Aorta (tissue), 5 donors: ENCODE data around the gene GABARAPL2. TPM values are rescaled to one million over a fixed set of nuclear protein-coding genes. Genes with fewer than 3 reads are reported as not detected.
A peak's percentile ranks its signal among the peaks of the same experiment; 100 is the strongest.

ENCODE experiments used
- ATAC-seq: fragments of 200-7000 bp; cut with Tn5 transposase; one replicate; pipeline ENCODE4 v1.9.1; 2022; ENCODE audit warnings: moderate library complexity; ENCODE audit not compliant: low FRiP score
- DNase-seq, 2 donors: peaks; one replicate each; pipeline ENCODE4 v3.0.0-alpha.2; 2020
- H3K27ac ChIP-seq, 2 donors: one replicate each; pipeline ENCODE4 v1.5.1; 2013; ENCODE audit warnings: low read length in 2 of 2, mild to moderate bottlenecking in 2 of 2, moderate library complexity in 2 of 2, control low read depth in 1 of 2, inconsistent platforms in 1 of 2, low read depth in 1 of 2
- H3K27me3 ChIP-seq, 2 donors: one replicate each; pipeline ENCODE4 v1.6.1; 2013; ENCODE audit warnings: control low read depth in 1 of 2, low read length in 1 of 2, mild to moderate bottlenecking in 1 of 2, moderate library complexity in 1 of 2; ENCODE audit not compliant: insufficient read depth in 2 of 2, control insufficient read depth in 1 of 2
- H3K36me3 ChIP-seq, 2 donors: one replicate each; pipeline ENCODE4 v1.6.1; 2013; ENCODE audit warnings: control low read depth in 1 of 2, low read length in 1 of 2, mild to moderate bottlenecking in 1 of 2; ENCODE audit not compliant: insufficient read depth in 2 of 2, control insufficient read depth in 1 of 2
- H3K4me1 ChIP-seq, 2 donors: one replicate each; pipeline ENCODE4 v1.6.1; 2013; ENCODE audit warnings: low read length in 2 of 2, control low read depth in 1 of 2, mild to moderate bottlenecking in 1 of 2, moderate library complexity in 1 of 2; ENCODE audit not compliant: insufficient read depth in 2 of 2, control insufficient read depth in 1 of 2
- H3K4me3 ChIP-seq, 2 donors: one replicate each; pipeline ENCODE4 v1.5.1; 2013; ENCODE audit warnings: low read length in 2 of 2, control low read depth in 1 of 2, mild to moderate bottlenecking in 1 of 2
- H3K9me3 ChIP-seq: one replicate; pipeline ENCODE4 v1.6.1; 2013; ENCODE audit warnings: mild to moderate bottlenecking, low read length; ENCODE audit not compliant: control insufficient read depth
- WGBS, 2 donors: extraction: QIAGEN DNeasy Blood & Tissue Kit; methylation state at CpG; one replicate each; pipeline ENCODE4 v1.1.7; 2013; 5-methylcytosine and 5-hydroxymethylcytosine counted together
- intact Hi-C, 2 donors: fragments of 100-400 bp; cut with DNase I; formaldehyde crosslinking; loops; one replicate each; pipeline versions ENCODE4 v1.14.2 to v1.15.0; 2022
- polyA plus RNA-seq, 2 donors: library from polyadenylated mRNA; stranded (reverse); fragments of 200-250 nt; gene quantifications; one replicate each; pipeline ENCODE4 v1.2.3, GENCODE V29; 2013
- total RNA-seq, 2 donors: library from RNA; stranded (reverse); fragmentation: NEBNext Ultra II Directional; extraction: Animal tissue kit (Norgen Biotek cat#: 25700); gene quantifications; one replicate each; pipeline ENCODE4 v1.2.1, GENCODE V29; 2021
- donor health status: healthy with polysubstance abuse.
- donor health status: Bipolar disorder and iron deficiency.
- donor health status: DM: no; HTN: no; CAD: no.
- donor health status: DM: no; HTN: no; CAD: no.
- donor health status: DM: yes; HTN: yes; CAD: no.

Gene GABARAPL2
- total and polyA plus RNA-seq, 4 donors, result 106 to 237 (median 176) TPM

DNA sequence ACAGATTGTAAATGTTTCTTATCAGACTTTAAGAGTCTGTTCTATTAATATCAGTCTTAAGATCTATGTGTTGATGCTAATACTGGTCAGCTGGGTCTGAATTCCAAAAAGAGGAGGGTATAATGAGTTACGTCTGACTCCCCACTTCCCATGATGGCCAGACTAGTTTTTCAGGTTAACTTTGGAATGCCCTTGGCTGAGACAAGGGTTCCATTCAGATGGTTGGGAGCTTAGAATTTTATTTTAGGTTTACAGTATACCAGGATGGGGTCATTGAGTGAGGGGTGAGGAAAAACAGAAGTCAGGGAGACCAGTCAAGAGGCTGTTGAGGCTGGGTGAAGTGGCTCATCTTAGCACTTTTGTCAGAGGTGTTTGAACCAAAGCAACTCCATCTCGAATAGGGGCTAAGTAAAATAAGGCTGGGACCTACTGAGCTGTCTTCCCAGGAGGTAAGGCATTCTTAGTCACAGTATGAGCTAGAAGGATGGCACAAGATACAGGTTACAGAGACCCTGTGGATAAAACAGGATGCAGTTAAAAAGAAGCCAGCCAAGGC, 7.3 kb upstream of the GABARAPL2 start:
- intact Hi-C loops, result no loop called here
- ATAC-seq (no peak), DNase-seq (no peak)
- Histone ChIP-seq H3K4me3 (no peak overlapping the region), H3K27me3 (no peaks in the 10 kb centered on the region), H3K4me1 (no peaks in the 10 kb centered on the region), H3K9me3 (no peaks in the 10 kb centered on the region), H3K36me3 (no peaks in the 10 kb centered on the region), H3K27ac (no peak overlapping the region)
- 77 to 85% methylated on average over 2 of the region's 2 CpGs for WGBS, 2 donors

DNA sequence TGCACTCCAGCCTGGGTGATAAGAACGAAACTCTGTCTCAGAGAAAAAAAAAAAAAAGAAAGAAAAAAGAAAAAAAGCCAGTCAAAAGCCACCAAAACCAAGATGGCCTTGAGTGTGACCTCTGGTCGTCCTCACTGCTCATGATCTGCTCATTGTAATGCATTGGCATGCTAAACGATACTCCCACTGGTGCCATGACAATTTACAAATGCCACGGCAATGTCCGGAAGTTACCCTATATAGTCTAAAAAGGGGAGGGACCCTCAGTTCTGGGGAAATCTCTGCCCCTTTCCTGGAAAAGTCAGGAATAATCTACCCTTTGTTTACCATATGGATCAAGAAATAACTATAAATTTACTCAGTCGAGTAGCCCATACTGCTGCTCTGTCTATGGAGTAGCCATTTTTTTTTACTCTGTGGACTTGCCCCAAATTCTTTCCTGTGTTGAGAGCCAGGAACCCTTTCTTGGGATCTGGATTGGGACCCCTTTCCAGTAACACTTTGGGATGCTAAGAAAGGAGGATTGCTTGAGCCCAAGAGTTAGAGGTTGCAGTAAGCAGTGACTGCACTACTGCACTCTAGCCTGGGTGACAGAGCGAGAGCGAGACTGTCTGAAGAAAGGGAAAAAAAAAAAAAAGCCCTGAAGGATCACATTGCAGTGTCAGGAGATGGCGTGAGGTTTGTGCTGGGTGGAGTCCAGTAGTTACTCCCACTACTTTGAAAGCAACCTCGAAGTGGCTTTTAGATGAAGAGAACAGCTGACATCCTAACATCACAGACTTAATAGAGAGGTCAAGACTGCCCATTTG, 6.4 kb upstream of the GABARAPL2 start:
- no peak overlapping the region for H3K4me3 ChIP-seq
- H3K27me3 ChIP-seq, result no peaks in the 10 kb centered on the region
- intact Hi-C loops, result no loop called here
- DNase-seq, result no peak
- no peak overlapping the region for H3K27ac ChIP-seq
- no peaks in the 10 kb centered on the region for H3K4me1 ChIP-seq
- no peak for ATAC-seq
- no peaks in the 10 kb centered on the region for H3K9me3 ChIP-seq
- WGBS, 2 donors, result 63 to 64% methylated on average over 10 of the region's 10 CpGs
- H3K36me3 ChIP-seq, result no peaks in the 10 kb centered on the region

DNA sequence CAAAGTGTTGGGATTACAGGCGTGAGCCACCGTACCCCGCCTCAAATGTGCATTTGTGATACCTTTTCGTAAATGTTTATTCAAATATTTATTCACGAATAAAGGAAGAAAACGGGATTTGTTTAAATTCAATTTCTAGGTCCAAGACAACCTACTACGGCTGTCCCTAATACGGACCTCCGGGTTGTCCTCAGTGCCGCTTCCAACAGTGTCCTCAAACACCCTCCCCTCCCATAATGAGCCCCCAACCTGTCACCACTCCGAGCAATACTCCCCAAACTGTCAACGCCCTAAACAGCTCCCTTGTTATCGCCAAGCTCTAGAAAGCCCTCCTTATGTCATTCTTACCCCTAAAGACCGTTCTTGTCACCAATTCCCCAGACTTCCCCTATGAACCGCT, 539 bp upstream of the GABARAPL2 start:
- DNase-seq (no peak), ATAC-seq (no peak)
- intact Hi-C loops, result loop anchor here (5.0 kb wide), 2 partner anchors 48 to 57 kb away; partner anchors contain the start of gene ADAT1 (in 2 of the 2)
- H3K27me3 ChIP-seq, result no peaks in the 10 kb centered on the region
- WGBS, 2 donors, result 18 to 23% methylated on average over 15 of the region's 15 CpGs
- H3K27ac ChIP-seq, result no peak overlapping the region
- peaks cover 2 to 4% of the 10 kb centered on the region in 2 donors for H3K36me3 ChIP-seq
- H3K4me1 ChIP-seq, result peaks cover 0 to 7% of the 10 kb centered on the region in 2 donors
- H3K4me3 ChIP-seq, result peak overlapping the region; percentile 66 to 92
- H3K9me3 ChIP-seq, result no peaks in the 10 kb centered on the region

- peaks cover 0 to 7% of the 10 kb centered on the region in 2 donors for H3K4me1 ChIP-seq
- DNase-seq (no peak), ATAC-seq (peak; percentile 39)
- peaks cover 2 to 4% of the 10 kb centered on the region in 2 donors for H3K36me3 ChIP-seq
- no peaks in the 10 kb centered on the region for H3K9me3 ChIP-seq
- H3K4me3 ChIP-seq, result peak overlapping the region; percentile 85 to 92
- WGBS, 2 donors, result 0 to 1% methylated on average over 27 to 32 of the region's 32 CpGs
- intact Hi-C loops, result loop anchor here (5.0 kb wide), 2 partner anchors 50 to 55 kb away; partner anchors contain the start of gene ADAT1 (in 2 of the 2)
- no peak overlapping the region for H3K27ac ChIP-seq
- H3K27me3 ChIP-seq, result no peaks in the 10 kb centered on the region
Measured at GRCh38 chr16:75566758-75567255, 628 bp downstream of the GABARAPL2 start.

GRCh38 chr16:75567911-75568310, 1.7 kb downstream of the GABARAPL2 start:
- DNase-seq (no peak), ATAC-seq (no peak)
- H3K4me3 ChIP-seq, result no peak overlapping the region
- intact Hi-C loops, result loop anchor here (5.0 kb wide), 2 partner anchors 51 to 54 kb away; partner anchors contain the start of gene ADAT1 (in 2 of the 2)
- peaks cover 4 to 6% of the 10 kb centered on the region in 2 donors for H3K36me3 ChIP-seq
- H3K4me1 ChIP-seq, result peaks cover 0 to 9% of the 10 kb centered on the region in 2 donors
- H3K27ac ChIP-seq, result no peak overlapping the region
- H3K9me3 ChIP-seq, result no peaks in the 10 kb centered on the region
- H3K27me3 ChIP-seq, result no peaks in the 10 kb centered on the region
- WGBS, 2 donors, result 71 to 74% methylated on average over 4 of the region's 4 CpGs

DNA sequence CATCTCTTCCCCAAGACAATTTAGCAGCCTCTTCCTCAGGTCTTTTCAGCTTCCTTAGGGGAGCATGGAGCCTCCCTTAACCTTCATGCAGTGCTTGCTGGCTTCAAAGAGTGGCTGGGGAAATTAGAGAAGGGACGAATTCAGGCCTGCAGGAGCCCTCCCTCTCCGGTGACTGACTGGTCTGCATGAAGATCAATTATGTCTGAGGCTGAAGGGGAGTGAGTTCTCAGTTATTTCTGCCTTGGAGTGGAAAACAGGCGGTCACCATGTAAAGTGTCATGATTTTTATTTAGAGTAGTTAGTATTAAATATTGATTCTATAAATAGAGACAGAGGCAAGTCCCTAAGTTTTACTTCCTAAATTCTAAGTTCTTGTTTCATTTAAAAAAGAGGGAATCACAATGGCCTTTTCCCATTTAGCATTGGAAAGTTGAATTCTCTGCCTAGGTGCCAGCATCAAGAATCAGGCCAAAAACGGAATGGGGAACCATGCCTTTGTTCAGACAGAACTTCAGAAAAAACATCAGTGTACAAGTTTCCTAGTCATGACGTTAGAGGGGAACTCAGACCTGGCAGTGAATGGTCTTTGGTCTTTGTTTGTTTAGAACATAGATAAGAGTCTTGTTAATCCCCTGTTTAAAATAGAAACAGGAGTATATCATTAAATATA, 4.4 kb downstream of the GABARAPL2 start:
- H3K27me3 ChIP-seq, result no peaks in the 10 kb centered on the region
- DNase-seq (no peak), ATAC-seq (no peak)
- no peaks in the 10 kb centered on the region for H3K9me3 ChIP-seq
- intact Hi-C loops, result no loop called here
- H3K27ac ChIP-seq, result no peak overlapping the region
- no peak overlapping the region for H3K4me3 ChIP-seq
- H3K4me1 ChIP-seq, result peaks cover 0 to 9% of the 10 kb centered on the region in 2 donors
- H3K36me3 ChIP-seq, result peaks cover 4 to 7% of the 10 kb centered on the region in 2 donors
- 10 to 11% methylated on average over 5 of the region's 5 CpGs for WGBS, 2 donors

- H3K9me3 ChIP-seq, result no peaks in the 10 kb centered on the region
- H3K27me3 ChIP-seq, result no peaks in the 10 kb centered on the region
- H3K4me1 ChIP-seq, result peaks cover 0 to 2% of the 10 kb centered on the region in 2 donors
- intact Hi-C loops, result loop anchor here in 1 of 2 donors (1.0 kb wide), 1 partner anchor 18 kb away; no protein-coding TSS in a partner anchor
- ATAC-seq, result peak; percentile 47
- no peak for DNase-seq
- H3K27ac ChIP-seq, result no peak overlapping the region
- 35 to 47% methylated on average over 3 of the region's 3 CpGs for WGBS, 2 donors
- peaks cover 7 to 8% of the 10 kb centered on the region in 2 donors for H3K36me3 ChIP-seq
- H3K4me3 ChIP-seq, result no peak overlapping the region
Measured at GRCh38 chr16:75572864-75573542, 6.8 kb downstream of the GABARAPL2 start.

GRCh38 chr16:75573955-75574354, 7.8 kb downstream of the GABARAPL2 start:
- no peak overlapping the region for H3K4me3 ChIP-seq
- H3K27me3 ChIP-seq, result no peaks in the 10 kb centered on the region
- WGBS, 2 donors, result 71 to 73% methylated on average over 5 of the region's 5 CpGs
- no peak overlapping the region for H3K27ac ChIP-seq
- ATAC-seq, result no peak
- DNase-seq, result no peak
- intact Hi-C loops, result no loop called here
- H3K4me1 ChIP-seq, result peaks cover 0 to 2% of the 10 kb centered on the region in 2 donors
- peaks cover 6 to 7% of the 10 kb centered on the region in 2 donors for H3K36me3 ChIP-seq
- H3K9me3 ChIP-seq, result no peaks in the 10 kb centered on the region
